Measurements from ENCODE around the gene GPBP1L1.

DNA sequence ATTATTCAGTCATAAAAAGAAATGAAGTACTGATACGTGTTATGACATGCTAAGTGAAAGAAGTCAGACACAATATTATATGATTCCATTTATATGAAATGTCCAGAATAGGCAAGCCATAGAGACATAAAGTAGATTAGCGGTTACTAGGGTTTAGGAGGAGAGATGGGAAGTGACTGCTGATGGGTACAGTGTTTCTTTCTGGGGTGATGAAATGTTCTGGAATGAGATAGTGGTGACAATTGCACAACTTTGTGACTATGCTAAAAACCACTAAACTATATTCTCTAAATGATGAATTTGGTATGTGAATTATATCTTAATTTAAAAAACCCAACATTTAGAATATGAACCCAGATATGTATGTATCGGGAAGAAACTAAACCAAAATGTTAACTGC lies 36.5 kb upstream of the GPBP1L1 start:
- TF ChIP-seq CTCF (IDR thresholded peaks at IDR 0.05) (no peak), POLR2A (IDR thresholded peaks at IDR 0.05) (no peak)
